ENCODE measurements around the gene KIAA0513.

KIAA0513 gene

GRCh38 chr16:85005285-85006069 lies 22.1 kb upstream of the KIAA0513 start:
- DNase-seq: no peak

GRCh38 chr16:85006639-85007038 lies 21.0 kb upstream of the KIAA0513 start:
- no peak for DNase-seq

- DNase-seq: no peak
Measured at GRCh38 chr16:85007496-85008214, 19.9 kb upstream of the KIAA0513 start.

- DNase-seq: no peak
Measured at GRCh38 chr16:85008271-85008670, 19.3 kb upstream of the KIAA0513 start.

- DNase-seq: no peak
Measured at GRCh38 chr16:85010446-85010930, 17.1 kb upstream of the KIAA0513 start.

- DNase-seq: peak; percentile 8 to 27
Measured at GRCh38 chr16:85010931-85011845, 16.4 kb upstream of the KIAA0513 start, which contains the start of gene ZDHHC7. Gene ZDHHC7, minus strand, starts transcription at chr16:85011535. Its CDS starts 20,917 bp downstream, at chr16:84990618.

- DNase-seq: no peak
Measured at GRCh38 chr16:85011846-85012284, 15.7 kb upstream of the KIAA0513 start.

GRCh38 chr16:85014311-85014710 lies 13.3 kb upstream of the KIAA0513 start:
- no peak for DNase-seq

- no peak for DNase-seq
Measured at GRCh38 chr16:85015481-85016187, 12.0 kb upstream of the KIAA0513 start.

GRCh38 chr16:85017151-85017550 lies 10.4 kb upstream of the KIAA0513 start:
- no peak for DNase-seq

- no peak for DNase-seq
Measured at GRCh38 chr16:85017633-85018032, 10.0 kb upstream of the KIAA0513 start.

GRCh38 chr16:85018529-85019236 lies 8.9 kb upstream of the KIAA0513 start:
- DNase-seq: no peak

- no peak for DNase-seq
Measured at GRCh38 chr16:85019659-85020245, 7.8 kb upstream of the KIAA0513 start.

GRCh38 chr16:85025781-85026653 lies 1.6 kb upstream of the KIAA0513 start:
- DNase-seq: no peak

- DNase-seq: no peak
Measured at GRCh38 chr16:85026703-85027102, 892 bp upstream of the KIAA0513 start.

GRCh38 chr16:85027958-85028684 lies 526 bp downstream of the KIAA0513 start:
- no peak for DNase-seq

- no peak for DNase-seq
Measured at GRCh38 chr16:85028685-85029407, 1.3 kb downstream of the KIAA0513 start.

- DNase-seq: no peak
Measured at GRCh38 chr16:85029408-85029784, 1.8 kb downstream of the KIAA0513 start.

GRCh38 chr16:85029981-85030401 lies 2.4 kb downstream of the KIAA0513 start:
- no peak for DNase-seq
